ENCODE measurements around the gene CFAP52.
"Not testable (repeated sequence)": the region's sequence is repeated elsewhere in the genome, so short reads cannot be mapped to it uniquely, and the experiment has no call there.

Gene CFAP52, protein sequence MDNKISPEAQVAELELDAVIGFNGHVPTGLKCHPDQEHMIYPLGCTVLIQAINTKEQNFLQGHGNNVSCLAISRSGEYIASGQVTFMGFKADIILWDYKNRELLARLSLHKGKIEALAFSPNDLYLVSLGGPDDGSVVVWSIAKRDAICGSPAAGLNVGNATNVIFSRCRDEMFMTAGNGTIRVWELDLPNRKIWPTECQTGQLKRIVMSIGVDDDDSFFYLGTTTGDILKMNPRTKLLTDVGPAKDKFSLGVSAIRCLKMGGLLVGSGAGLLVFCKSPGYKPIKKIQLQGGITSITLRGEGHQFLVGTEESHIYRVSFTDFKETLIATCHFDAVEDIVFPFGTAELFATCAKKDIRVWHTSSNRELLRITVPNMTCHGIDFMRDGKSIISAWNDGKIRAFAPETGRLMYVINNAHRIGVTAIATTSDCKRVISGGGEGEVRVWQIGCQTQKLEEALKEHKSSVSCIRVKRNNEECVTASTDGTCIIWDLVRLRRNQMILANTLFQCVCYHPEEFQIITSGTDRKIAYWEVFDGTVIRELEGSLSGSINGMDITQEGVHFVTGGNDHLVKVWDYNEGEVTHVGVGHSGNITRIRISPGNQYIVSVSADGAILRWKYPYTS

DNA sequence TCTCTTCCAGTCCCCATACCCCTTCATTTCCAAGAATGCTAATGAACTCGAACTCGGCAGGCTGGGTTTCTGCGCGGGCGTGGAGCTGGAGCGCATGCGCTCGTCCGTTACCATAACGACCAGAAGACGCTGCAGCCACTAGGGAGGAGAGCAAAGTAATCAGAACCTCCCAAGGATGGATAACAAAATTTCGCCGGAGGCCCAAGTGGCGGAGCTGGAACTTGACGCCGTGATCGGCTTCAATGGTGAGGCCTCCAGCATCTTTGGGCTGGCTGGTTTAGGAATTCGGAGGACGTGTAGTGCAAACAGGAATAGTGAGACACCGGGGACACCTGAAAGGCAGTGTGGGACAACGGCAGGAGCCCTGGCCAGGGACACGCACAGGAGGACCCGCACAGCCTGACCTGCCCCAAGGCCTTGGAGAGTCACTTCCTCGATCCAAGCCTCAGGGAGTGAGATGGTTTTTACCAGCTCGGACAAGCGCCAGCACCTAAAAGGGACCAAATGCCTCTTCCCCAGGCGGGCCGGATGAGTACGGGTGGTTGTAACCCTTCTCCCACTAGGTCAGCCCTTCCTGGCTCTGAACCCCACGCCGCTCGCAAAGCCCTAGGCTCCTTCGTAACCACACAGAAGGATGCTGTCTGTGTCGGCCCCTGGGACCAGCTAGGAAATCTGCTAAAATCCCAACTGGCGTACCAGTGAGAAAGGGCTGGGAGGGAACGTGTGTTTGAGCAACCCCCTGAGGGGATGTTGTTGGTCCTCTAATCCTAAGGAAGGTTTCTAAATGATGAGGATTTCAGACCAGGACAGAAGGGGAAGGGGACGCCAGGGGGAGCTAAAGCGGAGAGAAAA, at the start of gene CFAP52:
Gene CFAP52, plus strand, starts transcription at position 122 of the 852 bp plus-strand sequence. Its CDS starts 54 bp downstream, at position 176.
- DNase-seq, result peak; percentile 77

DNA sequence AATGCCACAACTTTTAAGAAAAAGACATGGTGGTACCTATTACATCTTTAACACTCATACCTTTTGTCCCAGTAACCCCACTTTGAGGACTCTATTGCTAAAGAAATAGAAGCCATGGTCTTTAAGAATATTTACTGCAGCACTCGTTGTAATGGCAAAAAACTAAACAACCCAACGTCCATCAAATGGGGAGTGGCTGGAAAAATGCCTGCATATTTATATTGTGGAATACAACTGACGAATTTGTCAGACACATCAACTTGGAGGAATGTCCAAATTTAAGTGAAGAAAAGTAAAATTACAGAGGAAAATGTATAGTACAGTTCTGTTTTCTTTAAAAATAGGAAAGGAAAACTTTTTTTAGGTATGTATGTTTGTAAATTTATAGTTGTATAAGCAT, 48.7 kb upstream of the CFAP52 start:
- no peak for DNase-seq

DNA sequence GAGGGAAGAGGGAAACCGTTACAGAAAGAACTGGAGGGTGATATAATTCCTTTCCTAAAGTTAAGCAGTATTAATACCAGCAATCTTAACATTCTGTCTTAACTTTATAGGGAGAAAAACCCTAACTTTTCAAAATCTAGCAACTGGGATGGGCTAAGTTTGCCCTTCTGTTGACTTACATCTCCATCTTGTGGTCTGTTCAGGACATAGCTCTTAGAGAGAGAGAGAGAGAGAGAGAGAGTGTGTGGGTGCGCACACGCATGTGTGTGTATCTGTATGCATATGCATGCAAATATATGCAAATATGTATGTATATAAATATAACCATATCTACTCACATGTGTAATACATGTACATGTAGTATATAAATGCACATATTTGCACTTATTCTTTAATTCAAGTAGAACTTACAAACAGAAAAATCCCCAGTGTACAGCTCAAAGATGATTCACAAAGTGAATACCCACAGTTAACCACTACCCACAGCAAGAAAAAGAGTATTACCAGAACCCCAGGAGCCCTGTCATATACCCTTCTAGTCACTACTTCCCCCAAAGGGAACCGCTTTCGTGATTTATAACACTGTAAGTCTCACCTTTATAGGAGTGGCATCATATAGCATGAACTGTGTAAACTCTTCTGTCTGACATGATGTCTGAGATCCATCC, 47.3 kb upstream of the CFAP52 start:
- no peak for DNase-seq

DNA sequence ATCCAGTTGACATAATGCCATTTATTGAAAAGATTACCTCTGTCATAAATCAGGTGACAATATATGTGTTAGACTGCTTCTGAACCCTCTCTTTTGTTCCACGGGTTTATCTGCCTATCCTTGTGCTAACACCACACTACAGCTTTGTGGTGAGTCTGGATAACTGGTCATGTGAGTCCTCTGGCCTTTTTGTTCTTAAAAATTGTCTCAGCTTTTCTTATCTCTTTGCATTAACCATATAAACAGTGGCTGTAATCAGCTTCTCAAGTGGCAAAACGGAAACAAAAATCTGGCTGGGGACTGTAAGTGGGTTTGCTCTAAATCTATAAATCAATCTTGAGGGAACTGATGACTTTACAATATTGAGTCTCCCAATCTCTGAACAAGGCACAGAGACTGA, 45.4 kb upstream of the CFAP52 start:
- no peak for DNase-seq

DNA sequence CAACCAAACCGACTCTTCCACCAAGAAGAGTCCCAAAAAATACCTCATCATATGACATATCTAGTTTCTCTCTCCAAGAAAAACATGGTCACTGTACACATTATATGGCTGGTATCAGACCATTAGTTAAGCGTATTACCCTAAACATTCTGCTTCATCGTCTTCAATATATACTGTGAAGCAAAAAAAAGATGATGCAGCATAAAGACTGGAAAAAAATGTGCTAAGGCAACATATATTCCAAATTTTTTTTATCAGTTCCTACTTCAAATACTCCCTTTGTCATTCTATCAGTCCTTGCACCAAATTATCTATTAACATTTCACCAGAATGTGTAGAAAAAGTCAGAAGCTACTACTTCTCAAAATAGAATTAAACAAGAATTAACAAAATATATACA, 43.7 kb upstream of the CFAP52 start:
- no peak for DNase-seq

DNA sequence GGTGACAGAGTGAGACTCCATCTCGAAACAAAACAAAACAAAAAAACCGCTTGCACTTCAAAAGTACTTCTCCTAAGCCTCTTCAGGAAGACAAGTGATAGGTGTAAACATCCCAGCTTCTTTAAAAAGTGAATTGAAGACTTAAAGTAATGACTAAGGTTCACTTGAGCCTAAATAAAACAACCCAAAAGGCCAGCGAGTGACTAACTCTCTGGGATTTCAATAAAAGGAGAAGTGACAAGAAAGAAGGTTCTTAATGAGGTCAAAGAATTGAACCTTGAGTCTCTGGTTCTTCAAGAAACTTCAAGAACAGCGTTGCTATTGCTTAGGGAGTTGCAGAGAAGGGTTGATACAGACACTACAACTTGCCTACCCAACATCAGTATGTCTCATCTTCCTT, 43.0 kb upstream of the CFAP52 start:
- DNase-seq, result no peak

DNA sequence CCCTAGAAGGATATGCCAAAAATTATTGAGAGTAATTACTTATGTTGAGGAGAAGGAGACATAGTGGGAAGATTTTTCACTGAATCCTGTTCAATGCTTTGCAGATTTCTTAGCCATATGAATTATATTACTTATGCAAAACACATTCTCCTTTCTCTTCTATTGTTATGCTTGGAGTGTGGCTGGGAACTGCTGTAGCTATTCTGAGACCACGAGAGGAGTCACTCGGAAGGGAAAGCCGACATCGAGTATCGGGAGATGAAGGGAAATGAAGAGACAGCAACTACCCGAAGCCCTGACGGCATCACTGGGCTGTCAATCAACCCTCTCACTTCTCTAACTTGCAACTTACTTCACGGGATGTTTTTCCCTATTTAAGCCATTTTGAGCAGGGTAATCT, 40.4 kb upstream of the CFAP52 start:
- DNase-seq, result no peak

DNA sequence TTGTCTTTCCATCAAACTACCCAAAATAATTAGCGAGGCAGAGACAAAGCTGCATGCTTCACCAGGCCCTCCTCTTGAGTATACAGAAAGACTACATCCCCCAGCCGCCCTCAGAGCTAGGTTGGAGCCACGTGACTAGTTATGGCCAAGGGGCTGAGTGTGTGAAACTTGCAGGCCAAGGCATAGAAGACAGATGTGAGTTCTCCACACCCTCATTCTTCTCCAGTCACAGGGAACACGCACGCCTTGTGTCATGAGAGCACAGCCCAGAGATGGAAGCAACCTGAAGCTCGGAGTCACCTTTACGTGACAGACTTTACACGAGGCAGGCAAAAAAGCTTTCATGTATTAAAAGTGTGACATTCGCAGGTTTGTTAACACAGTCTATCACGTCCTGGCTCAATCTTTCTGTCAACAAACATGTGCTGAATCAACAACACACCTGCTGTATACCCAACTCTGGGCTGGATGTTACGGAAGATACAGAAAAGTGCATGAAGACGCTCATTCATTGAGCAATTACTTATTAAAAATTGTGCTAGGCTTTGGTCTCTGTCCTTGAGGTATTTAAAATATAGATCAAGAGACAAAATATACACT, 39.2 kb upstream of the CFAP52 start:
- DNase-seq, result no peak

DNA sequence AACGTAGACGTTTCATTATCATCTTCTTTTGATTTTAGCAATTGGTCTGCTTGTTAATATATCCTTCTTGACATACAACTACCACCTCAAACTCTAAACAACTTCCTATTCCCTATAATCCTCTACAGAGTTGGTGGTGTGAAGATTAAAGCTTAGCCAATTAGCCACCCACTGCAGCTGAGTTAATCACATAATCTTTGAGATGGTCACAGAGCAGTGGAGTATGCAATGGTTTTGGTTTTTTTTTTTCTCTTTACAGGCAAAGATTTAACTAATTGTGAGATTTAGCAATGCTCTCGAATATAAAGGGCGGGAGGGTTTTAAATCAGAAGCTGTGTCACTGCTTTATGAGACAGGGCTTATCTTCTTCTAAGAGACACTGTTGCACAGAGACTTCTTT, 37.8 kb upstream of the CFAP52 start:
- no peak for DNase-seq

DNA sequence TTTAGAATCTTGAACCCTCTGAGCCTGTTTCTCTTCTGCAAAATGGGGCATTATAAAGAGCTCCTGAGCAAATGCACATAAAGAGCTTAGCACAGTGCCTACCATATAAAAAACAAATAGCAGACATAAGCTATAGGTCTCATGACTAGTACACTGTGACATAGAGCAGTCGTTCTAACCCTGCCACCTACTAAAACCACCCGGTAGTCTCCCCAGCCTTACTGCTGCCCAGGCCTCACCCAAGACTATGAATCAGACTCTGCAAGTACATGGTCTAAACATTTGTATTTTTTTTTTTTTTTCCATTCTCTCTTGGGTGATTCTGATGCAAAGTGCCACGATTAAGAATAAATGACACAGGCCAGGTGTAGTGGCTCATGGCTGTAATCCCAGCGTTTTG, 34.7 kb upstream of the CFAP52 start:
- no peak for DNase-seq

DNA sequence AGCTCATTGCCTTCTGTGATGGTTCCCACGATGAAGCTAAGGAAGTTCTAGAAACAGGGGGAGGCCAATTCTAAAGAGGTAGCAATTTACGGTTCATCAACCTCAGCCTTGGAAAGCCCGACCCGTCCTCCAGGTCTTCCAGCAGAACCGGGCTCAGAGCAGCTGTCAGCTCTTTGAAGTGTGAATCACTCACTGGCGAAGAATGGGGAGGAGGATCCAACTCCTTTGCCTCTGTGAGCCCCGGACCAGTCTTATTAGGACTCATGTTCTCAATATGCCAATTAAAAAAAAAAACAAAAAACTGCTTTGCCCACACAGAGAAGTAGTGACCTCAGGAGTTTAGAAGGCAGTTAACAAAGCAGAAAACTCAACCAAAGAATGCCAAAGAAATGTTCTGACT, 32.2 kb upstream of the CFAP52 start:
- no peak for DNase-seq

DNA sequence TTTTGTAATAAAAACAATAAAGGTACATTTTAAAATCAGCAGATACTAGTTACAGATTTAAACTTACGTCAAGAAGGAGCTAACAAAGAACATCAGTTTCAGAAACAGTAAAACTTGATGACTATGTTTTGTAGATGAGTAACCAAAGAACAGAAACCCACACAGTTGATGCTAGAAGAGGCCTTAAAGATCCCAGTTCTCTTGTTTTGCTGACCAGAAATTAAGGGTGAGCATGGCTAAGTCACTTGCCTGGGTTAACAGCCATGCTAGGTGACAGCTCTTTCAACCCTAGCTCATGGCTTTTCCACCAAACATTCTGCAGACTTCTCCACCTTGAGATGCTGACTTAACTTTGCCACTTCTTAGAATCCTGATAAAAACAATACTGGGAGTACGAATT, 27.2 kb upstream of the CFAP52 start:
- no peak for DNase-seq

DNA sequence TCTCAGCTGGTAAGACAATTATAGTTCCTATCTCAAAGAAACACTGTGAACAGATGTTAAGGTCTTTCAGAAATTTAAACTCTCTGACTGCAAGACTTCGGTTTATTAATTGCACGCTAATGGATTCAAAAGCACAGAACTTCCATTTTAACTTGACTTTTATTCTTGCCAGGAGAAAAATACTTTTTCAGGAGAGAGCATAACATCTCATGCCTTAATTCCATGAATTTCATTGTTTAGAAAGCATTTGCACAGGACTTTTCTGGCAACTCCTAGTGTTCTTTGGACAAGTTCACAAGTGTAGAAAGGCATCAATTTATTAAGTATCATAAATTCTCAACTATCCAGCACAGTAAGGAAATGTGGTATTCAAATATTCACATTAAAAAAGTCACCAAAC, 23.3 kb upstream of the CFAP52 start:
- DNase-seq, result no peak

DNA sequence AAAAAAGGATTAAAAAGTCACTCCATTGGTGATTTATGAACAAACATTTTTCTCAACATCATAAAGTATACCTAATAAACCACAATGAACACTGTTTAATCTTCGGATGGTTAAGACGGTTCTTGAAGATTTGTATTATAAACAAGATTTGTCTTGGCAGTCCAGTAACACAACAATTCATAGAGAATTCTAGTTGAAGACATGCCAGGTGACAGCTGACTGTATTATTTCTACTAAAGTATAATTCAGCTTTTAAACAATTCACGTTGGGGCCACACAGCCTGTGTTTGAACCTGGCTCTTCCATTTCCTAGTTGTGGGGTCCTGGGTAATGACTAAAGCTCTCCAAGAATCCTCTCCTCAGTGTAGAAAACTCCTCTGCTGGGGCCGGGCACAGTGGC, 22.8 kb upstream of the CFAP52 start:
- no peak for DNase-seq

DNA sequence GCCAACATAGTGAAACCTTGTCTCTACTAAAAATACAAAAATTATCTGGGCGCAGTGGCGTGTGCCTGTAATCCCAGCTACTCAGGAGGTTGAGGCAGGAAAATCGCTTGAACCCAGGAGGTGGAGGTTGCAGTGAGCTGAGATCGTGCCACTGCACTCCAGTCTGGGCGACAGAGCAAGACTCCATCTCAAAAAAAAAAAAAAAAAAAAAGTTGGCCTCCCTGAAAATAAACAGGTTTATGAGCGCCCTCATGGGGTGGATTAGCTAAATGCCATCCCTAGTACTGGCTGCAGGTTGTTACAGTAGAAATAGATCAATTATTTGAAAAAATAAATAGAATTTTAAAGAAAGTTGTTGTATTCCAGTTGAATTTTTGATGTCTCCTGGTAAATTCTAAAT, 21.7 kb upstream of the CFAP52 start:
- peak; percentile 20 for DNase-seq

DNA sequence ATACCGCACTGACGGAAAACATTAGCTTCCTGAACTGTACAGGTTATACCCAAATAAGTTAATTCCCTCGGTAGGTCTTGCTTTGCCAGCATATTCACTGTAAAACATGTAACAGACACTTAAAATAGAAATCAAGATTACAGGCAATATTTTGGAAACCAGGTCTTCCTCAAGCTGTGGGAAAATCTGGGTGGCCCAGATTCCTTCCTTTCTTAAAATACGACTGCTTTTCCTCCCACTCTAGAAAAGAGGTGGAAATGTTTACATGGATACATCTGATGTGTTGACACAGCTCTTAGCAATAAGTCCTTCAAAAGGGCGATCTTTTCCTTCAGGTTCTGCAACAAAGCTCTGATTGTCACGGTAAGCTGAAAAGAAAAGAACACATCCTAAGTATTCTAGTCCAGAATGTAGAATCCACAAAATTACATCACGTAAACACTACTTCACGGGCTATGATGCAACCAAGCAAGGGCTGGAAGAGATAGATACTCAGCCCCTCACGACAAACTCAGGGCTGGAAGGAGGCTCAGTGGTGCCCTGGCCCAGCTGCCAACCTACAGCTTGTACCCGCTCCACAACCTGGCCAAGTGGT, 19.2 kb upstream of the CFAP52 start:
- DNase-seq, result no peak

DNA sequence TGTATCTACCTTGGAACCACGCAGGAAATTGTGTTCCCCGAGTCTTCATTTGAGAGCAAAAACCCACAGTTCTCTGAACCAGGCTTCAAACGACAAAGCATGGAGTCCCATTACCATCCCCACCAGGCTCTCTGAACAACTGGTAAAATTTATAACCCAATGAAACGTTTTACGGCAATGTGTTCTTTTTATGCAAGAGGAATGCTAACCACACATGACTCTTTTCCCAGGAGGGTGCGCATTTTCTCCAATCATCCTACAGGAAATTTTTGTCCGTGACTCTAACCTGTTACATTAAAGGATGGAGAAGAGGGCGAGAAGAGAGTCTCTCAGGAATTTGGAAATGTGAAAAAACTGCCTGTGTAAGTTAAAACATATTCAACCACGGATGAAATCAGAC, 18.6 kb upstream of the CFAP52 start:
- no peak for DNase-seq

DNA sequence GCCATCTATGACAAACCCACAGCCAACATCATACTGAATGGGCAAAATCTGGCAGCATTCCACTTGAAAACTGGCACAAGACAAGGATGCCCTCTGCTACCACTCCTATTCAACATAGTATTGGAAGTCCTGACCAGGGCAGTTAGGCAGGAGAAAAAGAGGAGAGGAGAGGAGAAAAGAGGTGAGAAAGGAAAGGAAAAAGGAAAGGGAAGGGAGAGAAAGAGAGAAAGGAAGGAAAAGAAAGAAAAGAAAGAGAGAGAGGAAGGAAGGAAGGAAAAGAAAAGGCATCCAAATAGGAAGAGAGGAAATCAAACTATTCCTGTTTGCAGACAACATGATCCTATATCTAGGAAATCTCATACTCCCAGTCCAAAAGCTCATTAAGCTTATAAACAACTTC, 12.3 kb upstream of the CFAP52 start:
- DNase-seq, result no peak

DNA sequence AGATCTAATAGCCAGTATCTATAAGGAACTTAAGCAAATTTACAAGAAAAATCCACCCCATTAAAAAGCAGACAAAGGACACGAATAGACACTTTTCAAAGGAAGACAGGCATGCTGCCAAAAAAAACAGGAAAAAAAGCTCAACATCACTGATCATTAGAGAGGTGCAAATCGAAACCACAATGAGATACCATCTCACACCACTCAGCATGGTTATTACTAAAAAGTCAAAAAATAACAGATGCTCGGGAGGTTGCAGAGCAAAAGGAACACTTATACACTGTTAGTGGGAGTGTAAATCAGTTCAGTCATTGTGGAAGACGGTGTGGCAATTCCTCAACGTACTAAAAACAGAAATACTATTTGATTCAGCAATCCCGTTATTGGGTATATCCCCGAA, 10.4 kb upstream of the CFAP52 start:
- DNase-seq, result no peak

DNA sequence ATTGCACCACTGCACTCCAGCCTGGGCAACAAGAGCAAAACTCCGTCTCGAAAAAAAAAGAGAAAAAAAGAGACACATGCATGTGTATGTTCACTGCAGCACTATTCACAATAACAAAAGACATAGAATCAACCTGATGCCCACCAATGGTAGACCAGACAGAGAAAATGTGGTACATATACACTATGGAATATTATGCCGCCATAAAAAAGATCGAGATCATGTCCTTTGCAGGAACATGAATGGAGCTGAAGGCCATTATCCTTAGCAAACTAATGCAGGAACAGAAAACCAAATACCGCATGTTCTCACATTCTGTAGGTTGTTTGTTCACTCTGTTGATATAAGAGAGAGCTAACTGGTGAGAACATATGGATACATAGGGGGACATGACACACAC, 9.7 kb upstream of the CFAP52 start:
- DNase-seq, result not testable (repeated sequence)

DNA sequence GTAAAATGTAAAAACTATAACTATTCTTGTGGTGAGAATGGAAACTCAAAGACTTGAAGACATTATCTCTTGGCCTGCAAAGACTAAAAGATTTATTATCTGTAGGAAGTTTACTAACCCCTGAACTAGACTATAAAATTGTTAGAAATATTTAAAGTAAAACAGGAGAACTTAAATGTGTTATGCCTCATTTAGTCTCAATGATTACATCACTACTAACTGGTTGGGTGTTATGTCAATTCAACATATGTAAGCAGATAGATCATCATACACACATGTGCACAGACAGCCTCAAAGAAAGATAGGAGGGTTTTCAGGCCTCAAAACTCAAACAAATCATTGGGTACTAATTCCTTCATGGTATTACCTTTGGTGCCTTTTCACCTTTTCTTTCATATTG, 8.4 kb upstream of the CFAP52 start:
- DNase-seq, result no peak

DNA sequence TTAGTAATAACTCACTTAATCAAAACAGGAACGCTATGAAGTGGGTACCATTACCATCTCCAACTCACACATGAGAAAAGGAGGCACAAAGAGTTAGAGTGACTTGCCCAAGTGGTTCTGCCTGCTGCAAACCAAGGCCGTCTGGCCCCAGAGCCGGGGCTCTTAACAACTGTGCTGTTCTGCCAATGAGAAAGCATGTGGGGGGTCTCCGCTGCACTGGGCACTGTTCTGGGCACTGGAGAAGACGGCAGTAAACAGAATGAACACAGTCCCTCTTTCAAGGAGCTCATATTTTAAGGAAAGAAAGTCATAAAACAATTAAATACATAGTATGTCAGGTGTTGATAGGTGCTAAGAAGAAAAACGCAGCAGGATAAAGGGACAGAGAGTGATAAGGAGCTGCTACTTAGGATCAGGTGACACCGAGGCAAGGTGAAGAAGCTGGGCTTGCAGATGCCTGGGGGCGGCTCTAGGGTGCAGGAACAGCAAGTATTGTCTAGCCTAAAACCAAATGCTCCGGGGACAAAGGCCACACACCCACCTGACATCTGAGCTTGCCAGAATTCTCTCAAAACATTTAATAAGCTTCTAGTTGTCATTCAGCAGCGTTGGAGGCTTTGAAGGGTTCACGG, 7.4 kb upstream of the CFAP52 start:
- DNase-seq, result no peak
